COR-L47 (cell line): Measurements from ENCODE around the gene SLC6A6.
A peak's percentile ranks its signal among the peaks of the same experiment; 100 is the strongest.

Source experiments
- DNase-seq: peaks from one replicate; lab custom pipeline; 2025; lab: John Stamatoyannopoulos, UW

SLC6A6 gene

GRCh38 chr3:14402304-14402811 lies at the start of gene SLC6A6:
Gene SLC6A6 (plus strand): TSS chr3:14402606. CDS start chr3:14443635, 41,029 bp downstream.
- DNase-seq, result peak; percentile 91

DNA sequence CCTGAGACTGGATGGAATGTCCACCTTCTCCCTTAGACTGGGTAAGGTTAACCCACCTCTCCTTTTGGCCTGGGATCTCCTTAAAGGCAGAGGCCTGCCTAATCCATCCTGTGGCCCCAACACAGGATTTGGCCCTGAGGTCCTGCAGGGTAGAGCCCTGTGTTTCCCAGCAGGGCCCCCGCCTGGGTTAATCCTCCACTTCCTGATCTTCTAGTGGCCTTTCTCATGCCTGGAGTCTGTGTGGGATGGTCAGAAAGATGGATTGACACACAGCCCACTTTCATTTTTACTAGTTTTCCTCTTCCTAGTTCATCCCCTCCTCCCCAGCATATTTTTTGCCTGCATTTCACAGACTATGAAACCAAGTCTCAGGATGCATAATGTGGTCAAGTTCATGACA lies 48.9 kb upstream of the SLC6A6 start:
- no peak for DNase-seq

DNA sequence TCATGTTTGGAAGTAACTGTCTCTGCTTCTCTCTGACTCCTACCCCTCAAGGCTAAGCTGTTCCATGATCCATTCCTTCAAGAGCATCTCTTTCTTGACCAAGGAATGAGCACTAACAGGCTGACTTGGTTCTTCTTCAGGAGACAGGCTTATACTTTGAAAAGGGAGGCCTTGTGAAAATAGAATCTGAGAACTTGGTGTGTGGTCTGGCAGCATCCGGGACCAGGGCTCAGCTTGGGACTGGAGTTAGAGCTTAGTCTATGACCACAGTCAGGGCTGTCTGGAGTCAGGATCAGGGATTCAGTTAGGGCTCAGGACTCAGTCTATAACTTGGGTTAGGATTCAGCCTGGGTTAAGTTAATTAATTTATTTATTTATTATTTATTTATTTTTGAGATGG lies 44.9 kb upstream of the SLC6A6 start:
- no peak for DNase-seq

- DNase-seq, result no peak
Observed at GRCh38 chr3:14358426-14359211, 43.8 kb upstream of the SLC6A6 start.

GRCh38 chr3:14359348-14359747 lies 43.1 kb upstream of the SLC6A6 start:
- no peak for DNase-seq

DNA sequence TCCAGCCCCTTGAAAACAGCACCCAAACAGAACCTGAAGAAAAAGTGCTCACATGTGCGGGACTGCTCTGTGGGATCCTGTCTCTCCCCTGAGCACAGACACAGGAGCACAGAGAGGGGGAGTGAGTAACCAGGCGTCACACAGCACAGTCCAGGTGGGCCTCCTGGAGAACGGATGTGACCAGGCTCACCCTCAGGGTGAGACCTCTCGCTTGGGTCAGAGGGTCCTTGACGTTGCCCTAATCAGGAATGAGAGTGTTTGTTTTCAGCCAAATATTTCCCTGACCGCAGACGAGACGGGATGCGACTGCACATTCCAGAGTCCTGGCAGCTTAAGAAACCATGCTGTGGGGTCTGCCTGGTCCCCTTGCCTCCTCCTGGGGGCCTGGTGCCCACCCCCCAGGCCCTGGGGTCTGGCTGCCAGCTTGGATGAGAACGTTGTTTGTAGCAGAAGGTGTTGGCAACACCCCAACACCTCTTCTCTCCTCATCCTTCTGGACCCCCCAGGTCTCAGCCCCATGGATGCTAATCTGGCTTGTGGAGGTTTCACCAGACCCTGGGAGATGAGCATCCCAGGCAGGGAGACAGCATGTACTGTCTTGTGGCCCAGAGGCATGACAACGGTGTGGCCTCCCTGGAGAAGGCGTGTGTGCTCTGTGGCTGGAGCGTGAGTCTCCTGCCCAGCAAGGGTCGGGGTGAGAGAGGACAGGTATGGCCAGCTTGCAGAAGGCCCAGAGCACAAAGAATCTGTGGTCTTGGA lies 42.1 kb upstream of the SLC6A6 start:
- DNase-seq, result no peak

DNA sequence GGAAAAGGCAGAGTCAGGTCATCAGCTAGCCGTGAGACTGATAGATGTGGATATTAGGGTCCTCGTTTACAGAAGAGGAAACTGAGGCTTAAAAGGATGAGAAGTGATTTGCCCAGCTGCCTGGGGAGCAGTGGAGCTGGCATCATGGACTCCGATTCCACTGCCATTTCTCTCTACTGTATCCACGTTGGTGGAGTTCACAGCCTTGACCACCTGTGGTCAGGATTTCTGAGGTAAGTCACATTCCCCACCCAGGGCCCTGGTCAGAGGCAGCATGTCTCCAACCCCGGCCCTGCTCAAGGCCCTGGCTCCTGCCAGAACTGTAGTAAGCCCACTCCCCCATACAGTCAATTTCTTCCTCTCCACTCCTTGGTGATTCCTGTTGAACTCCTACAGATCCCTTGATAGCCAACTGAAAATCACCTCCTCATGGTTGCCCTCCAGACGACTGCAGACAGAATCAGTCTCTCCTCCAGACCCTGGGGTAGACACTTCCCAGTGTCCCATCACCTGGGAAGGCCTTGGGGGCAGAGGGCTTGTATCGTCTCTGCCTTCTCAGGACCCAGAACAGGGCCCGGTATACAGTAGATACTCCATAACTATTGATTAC lies 41.2 kb upstream of the SLC6A6 start:
- DNase-seq, result no peak

DNA sequence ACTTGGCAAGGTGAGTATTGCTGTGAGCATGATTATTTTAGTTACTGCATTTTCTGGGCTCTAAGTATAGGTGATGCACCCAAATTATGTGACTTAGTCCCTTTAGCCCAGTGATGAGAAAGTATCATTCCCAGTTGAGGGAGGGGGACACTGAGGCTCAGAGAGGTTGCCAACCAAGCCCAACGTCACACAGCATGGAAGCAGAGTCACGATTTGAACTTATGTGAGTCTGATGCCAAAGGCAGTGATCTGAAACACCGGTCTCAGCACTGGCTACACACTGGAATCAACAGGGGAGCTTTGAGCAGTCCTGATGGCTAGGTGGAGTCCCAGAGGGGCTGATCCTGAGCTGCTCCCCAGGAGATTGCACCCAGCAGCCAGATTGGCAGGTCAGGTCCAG lies 39.5 kb upstream of the SLC6A6 start:
- no peak for DNase-seq

- DNase-seq, result no peak
Observed at GRCh38 chr3:14363379-14363778, 39.0 kb upstream of the SLC6A6 start.

GRCh38 chr3:14363991-14364390 lies 38.4 kb upstream of the SLC6A6 start:
- no peak for DNase-seq

- no peak for DNase-seq
Observed at GRCh38 chr3:14364580-14365292, 37.7 kb upstream of the SLC6A6 start.

DNA sequence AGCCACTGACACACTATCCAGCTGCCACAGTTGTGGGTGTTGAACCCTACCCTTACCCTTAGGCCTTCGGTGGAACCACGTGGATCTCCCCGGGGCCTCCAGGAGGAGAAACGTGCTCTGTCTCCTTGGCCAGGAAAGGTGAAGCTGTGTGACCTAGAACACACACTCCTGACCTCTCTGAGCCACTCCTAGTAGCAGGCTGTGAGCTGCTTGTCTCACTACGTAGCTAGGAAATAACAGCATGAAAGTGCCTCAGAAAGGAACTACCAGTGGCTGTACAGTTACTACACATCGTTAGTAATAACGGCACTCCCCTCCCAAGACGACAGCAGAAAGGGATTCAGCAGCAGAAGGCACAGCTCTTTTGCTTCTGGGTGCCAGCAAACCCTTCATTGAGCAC lies 36.2 kb upstream of the SLC6A6 start:
- no peak for DNase-seq

- DNase-seq, result no peak
Observed at GRCh38 chr3:14366915-14367823, 35.2 kb upstream of the SLC6A6 start.

- no peak for DNase-seq
Observed at GRCh38 chr3:14368146-14368545, 34.3 kb upstream of the SLC6A6 start.

GRCh38 chr3:14368885-14369284 lies 33.5 kb upstream of the SLC6A6 start:
- no peak for DNase-seq

- no peak for DNase-seq
Observed at GRCh38 chr3:14369675-14370669, 32.4 kb upstream of the SLC6A6 start.

DNA sequence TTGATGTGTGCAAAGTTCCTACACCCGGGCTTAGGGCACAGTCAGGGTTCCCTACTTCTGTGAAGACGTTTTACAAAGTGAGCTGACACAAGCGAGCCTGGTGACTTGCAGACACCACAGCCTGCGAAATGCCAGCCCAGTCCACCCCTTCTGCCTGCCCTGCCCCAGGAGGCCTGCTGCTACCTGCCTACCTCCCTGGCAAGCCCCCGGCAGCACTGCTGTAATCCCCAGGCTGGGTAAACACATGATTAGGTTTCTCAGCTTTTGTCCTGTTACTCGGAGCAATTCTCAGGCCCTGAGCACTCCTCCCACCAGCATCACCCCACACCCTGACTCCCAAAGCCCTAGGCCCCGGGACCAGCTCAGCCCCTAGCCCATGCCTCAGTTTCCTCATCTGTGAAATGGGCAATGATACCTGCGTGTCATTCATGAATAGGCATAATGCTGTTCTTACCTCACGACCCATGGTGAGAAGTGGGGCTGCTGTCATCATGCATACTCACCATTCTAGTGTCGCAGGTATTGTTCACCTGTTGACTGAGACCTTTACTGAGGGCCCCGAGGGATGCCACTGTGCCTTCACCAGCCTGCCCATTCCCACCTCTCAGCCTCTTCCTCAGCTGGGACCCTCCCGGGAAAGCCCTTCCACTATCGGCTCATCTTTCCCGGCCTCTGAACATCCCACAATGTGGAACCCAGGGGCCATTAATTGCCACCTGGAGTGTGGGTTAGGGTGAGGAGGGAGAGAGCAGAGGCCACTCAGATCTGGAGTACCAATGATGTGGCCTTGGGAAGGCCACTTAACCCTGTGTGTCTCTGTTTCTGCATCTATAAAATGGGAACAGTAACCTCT lies 31.5 kb upstream of the SLC6A6 start:
- no peak for DNase-seq

DNA sequence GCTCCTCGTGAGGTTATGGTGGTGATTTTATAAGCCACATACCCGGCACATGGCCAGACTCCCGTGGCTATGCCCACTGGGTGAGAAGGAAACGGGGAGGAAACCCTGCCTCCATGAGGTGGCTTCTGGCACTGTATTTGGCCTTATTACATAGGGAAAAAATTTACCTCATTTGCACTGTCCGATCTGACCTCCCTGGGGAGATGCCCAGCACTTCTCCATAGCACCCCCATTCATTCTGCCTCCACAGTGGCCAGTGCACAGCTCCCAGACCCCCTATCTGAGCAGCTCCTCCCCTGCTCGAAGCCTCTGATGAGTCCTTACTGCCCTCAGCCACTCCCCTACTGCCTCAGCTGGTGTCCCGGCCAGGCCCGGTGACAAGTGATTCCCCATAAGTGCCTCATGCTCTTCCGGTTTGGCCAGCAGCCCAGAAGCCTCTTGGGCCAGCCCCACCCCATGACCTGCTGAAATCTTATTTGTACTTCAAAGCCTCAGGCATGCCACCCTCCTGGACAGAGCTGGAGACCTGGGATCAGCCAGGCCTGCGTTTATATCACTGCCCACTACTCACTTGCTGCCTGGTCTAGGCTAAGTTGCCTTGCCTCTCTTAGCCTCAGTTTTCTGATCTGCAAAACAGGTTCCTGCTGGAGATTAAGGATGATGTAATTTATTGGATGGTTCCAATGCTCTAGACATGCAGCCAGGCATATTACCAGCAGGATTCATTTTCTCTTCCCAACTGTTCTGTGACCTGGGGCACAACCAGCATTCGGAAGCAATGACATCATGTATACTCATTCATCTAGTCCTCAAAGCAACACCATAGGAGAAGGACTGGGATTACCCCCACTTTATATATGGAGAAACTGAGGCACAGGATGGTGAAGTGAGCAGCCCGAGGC lies 30.6 kb upstream of the SLC6A6 start:
- DNase-seq, result peak; percentile 51
